ENCODE results near the gene HEPHL1. TPM values are rescaled to one million over a fixed set of nuclear protein-coding genes. Genes with fewer than 3 reads are reported as not detected.

HEPHL1 gene
- total RNA-seq, 4 donors from 2014 or later = under 0.01 to 103 (median 6.6) TPM

DNA sequence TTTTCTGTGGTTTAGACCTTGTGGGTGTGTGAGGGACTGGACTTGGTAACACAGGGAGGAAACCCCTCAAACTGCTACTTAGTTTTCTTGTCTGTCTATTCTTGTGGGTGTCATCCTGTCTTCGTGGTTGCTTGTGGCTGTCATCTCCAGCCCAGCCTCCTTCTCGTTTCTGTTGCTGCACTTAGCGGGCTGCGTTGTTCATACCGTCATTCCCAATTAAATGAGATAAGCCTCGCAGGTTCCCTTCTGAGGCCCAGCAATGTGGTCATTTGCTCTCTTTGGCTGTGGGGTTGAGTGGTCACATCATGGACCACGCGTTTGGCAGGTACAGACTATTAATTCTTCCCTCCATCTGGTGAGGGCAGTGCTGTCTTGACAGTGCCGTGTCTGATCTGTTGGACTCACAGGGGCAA lies 126.3 kb downstream of the HEPHL1 start:
- WGBS, 2 donors = 86 to 88% methylated on average over 9 of the region's 9 CpGs
- H3K9me3 ChIP-seq = no peaks in the 10 kb centered on the region
- TF ChIP-seq POLR2A (IDR thresholded peaks at IDR 0.05) = no peak
- TF ChIP-seq, protein P1, sequence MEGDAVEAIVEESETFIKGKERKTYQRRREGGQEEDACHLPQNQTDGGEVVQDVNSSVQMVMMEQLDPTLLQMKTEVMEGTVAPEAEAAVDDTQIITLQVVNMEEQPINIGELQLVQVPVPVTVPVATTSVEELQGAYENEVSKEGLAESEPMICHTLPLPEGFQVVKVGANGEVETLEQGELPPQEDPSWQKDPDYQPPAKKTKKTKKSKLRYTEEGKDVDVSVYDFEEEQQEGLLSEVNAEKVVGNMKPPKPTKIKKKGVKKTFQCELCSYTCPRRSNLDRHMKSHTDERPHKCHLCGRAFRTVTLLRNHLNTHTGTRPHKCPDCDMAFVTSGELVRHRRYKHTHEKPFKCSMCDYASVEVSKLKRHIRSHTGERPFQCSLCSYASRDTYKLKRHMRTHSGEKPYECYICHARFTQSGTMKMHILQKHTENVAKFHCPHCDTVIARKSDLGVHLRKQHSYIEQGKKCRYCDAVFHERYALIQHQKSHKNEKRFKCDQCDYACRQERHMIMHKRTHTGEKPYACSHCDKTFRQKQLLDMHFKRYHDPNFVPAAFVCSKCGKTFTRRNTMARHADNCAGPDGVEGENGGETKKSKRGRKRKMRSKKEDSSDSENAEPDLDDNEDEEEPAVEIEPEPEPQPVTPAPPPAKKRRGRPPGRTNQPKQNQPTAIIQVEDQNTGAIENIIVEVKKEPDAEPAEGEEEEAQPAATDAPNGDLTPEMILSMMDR (IDR thresholded peaks at IDR 0.05) = no peak
- no peaks in the 10 kb centered on the region for H3K36me3 ChIP-seq
- intact Hi-C loops (cut with DNase I) = no loop called here
- H3K4me1 ChIP-seq = peaks cover 18 to 69% (median 43%) of the 10 kb centered on the region in 3 donors
- no peak overlapping the region for H3K27ac ChIP-seq
- no peaks in the 10 kb centered on the region for H3K27me3 ChIP-seq
- H3K4me3 ChIP-seq = no peak overlapping the region
- DNase-seq = no peak

GRCh38 chr11:94148189-94148588 lies 127.0 kb downstream of the HEPHL1 start:
- no peak for DNase-seq
- 48 to 55% methylated on average over 2 of the region's 2 CpGs for WGBS, 2 donors
- peaks cover 18 to 70% (median 46%) of the 10 kb centered on the region in 3 donors for H3K4me1 ChIP-seq
- H3K27ac ChIP-seq = no peak overlapping the region
- TF ChIP-seq, protein P1 (IDR thresholded peaks at IDR 0.05) = no peak
- no peak for TF ChIP-seq POLR2A (IDR thresholded peaks at IDR 0.05)
- intact Hi-C loops (cut with DNase I) = no loop called here
- H3K36me3 ChIP-seq = no peaks in the 10 kb centered on the region
- H3K9me3 ChIP-seq = no peaks in the 10 kb centered on the region
- H3K27me3 ChIP-seq = no peaks in the 10 kb centered on the region
- no peak overlapping the region for H3K4me3 ChIP-seq

DNA sequence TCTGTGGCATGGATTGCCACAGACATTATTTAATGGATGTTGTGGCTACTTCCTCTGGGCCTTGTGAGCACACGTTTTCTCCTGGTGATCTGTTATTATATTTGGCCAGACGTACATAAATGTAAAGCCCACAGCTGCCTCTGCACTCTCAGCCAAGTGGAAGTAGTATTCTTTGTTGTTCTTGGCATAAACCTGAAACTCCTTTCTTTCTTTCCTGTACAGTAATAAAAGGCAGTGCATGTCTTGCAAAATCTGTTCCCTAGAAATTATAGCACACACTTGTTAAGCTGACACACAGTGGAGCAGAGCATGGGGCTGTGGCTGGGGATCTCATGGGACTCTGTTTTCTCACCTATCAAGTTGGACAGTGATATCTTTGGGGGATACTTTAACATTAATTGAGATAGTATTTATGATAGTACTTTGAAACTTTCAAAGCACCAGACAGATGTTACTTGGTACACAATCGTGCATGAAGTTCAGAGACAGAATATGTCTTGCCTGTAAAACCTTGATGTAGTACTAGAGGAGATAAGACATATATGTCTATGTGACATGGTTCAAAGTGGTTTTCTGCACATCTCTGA lies 128.4 kb downstream of the HEPHL1 start:
- Histone ChIP-seq H3K4me1 (peaks cover 16 to 75% (median 43%) of the 10 kb centered on the region in 3 donors), H3K36me3 (no peaks in the 10 kb centered on the region), H3K4me3 (no peak overlapping the region), H3K27me3 (no peaks in the 10 kb centered on the region), H3K9me3 (no peaks in the 10 kb centered on the region), H3K27ac (peak overlapping the region in 2 of 4 donors; percentile 25 to 45)
- 24 to 35% methylated on average over 3 of the region's 3 CpGs for WGBS, 2 donors
- intact Hi-C loops (cut with DNase I) = no loop called here
- TF ChIP-seq, protein P1 (IDR thresholded peaks at IDR 0.05) = no peak
- TF ChIP-seq POLR2A (IDR thresholded peaks at IDR 0.05) = no peak
- no peak for DNase-seq

DNA sequence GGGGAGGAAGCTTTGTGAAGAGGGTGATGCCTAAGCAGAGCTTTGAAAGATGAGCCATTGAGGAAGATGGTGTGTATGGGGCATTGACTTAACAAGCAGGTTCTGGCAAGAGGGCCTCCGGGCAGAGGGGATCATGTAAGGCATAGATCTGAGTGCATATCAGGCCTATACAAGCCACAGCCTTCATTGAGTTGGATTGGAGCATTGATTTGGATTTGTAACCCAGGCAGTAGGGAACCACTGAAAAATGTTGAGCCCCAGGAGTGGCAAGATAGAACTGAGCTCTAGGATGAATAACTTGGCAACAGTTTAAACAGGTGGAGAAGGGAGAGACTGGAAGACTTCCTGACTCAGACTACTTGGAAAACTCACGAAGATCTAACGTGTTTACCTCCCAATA lies 128.9 kb downstream of the HEPHL1 start:
- 47 to 55% methylated on average over 3 of the region's 3 CpGs for WGBS, 2 donors
- TF ChIP-seq, protein P1 (IDR thresholded peaks at IDR 0.05) = no peak
- TF ChIP-seq POLR2A (IDR thresholded peaks at IDR 0.05) = no peak
- intact Hi-C loops (cut with DNase I) = no loop called here

DNA sequence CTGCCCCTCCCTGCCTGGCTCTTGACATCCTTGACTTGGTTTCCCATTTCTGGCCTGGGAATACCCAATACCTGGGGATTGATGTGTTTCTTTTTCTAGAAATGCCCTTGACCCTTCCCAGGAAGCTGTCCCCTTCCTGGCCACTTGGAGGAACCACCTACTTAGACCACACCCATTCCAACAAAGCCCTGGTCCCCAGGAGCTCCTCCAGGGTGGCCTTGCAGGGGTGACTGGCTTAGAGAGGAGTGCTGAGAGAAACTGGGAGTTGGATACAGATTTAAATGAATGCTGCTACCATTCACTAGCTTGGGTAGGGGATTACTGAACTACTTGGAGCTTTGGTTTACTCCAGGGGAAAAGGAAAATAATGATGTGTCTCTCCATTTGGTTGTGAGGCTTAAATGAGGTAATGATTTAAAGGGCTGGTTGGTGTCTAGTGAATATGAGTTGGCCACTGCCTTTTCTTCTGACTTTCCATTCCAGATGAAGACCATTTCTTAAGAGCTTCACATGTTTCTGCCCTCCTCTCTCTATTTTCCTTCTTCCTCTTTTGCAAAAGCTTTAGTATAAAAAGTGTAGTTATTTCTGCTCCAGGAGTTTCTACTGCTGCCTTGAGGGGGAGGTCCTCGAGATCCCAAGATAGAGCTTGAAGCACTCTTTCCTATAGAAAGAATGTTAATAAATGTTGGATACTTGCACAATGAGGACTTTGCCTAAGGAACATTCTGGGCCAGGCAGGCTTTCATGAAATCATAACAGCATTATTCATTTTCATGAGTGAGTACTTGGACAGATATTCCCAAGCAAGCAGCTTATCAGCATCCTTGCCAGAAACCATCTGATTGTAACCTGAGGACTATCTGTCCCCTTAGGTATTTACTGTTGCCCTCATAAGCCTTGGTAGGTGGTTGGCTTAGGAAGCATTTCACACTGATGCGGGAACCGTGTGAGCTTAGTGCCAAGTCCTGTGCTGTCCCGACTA lies 129.8 kb downstream of the HEPHL1 start:
- H3K9me3 ChIP-seq = no peaks in the 10 kb centered on the region
- intact Hi-C loops (cut with DNase I) = no loop called here
- H3K4me1 ChIP-seq = peaks cover 15 to 75% (median 42%) of the 10 kb centered on the region in 3 donors
- peak overlapping the region in 1 of 4 donors; percentile 45 for H3K27ac ChIP-seq
- no peaks in the 10 kb centered on the region for H3K27me3 ChIP-seq
- TF ChIP-seq, protein P1 (IDR thresholded peaks at IDR 0.05) = no peak
- TF ChIP-seq POLR2A (IDR thresholded peaks at IDR 0.05) = no peak
- 72 to 83% methylated on average over 1 to 4 of the region's 4 CpGs for WGBS, 2 donors
- H3K36me3 ChIP-seq = no peaks in the 10 kb centered on the region
- H3K4me3 ChIP-seq = no peak overlapping the region
- DNase-seq = no peak

More for the DNA sequence above, 128.9 kb downstream of the HEPHL1 start:
- Histone ChIP-seq H3K4me3 (no peak overlapping the region), H3K36me3 (no peaks in the 10 kb centered on the region), H3K4me1 (peaks cover 15 to 70% (median 42%) of the 10 kb centered on the region in 3 donors), H3K27me3 (no peaks in the 10 kb centered on the region), H3K27ac (peak overlapping the region in 2 of 4 donors; percentile 25 to 45), H3K9me3 (no peaks in the 10 kb centered on the region)
- DNase-seq = no peak
